ENCODE measurements around the gene PDP2. TPM values are rescaled to one million over a fixed set of nuclear protein-coding genes. Genes with fewer than 3 reads are reported as not detected.

The PDP2 gene
- total RNA-seq, 6 experiments from 2014 or later: 12.8 to 17.7 (median 16.2) TPM

DNA sequence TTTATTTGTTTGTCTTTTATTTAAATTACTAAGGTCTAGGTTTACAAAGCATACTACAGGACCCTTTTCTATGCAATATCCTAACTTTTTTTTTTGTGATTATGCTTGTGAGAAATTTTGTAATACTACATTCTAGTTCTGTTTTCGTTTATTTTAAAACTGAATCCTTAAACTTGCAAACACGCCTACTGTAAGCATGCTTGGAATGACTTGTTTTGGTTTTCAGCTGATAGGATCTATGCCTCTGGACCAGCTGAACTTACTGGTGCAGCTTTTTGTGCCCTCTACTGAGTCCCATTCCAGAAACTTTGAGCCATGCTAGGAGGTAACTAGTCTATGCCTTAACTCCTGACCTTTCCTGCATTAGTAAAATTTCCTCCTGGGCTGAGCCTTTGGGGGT is 6.0 kb downstream of the PDP2 start:
- Mint-ChIP-seq H3K4me3 (peak overlapping the region; percentile 32), H3K27me3 (ENCODE audit: insufficient read depth) (no peaks in the 10 kb centered on the region; the same call in 1 of the 2 replicates), H3K27ac (peak overlapping the region; percentile 31), H3K9me3 (no peaks in the 10 kb centered on the region), H3K4me1 (ENCODE audit: low read depth) (peaks cover 50% of the 10 kb centered on the region), H3K36me3 (ENCODE audit: low read depth) (peaks cover 16% of the 10 kb centered on the region; the same call in 1 of the 2 replicates)
- TF ChIP-seq, protein P1, sequence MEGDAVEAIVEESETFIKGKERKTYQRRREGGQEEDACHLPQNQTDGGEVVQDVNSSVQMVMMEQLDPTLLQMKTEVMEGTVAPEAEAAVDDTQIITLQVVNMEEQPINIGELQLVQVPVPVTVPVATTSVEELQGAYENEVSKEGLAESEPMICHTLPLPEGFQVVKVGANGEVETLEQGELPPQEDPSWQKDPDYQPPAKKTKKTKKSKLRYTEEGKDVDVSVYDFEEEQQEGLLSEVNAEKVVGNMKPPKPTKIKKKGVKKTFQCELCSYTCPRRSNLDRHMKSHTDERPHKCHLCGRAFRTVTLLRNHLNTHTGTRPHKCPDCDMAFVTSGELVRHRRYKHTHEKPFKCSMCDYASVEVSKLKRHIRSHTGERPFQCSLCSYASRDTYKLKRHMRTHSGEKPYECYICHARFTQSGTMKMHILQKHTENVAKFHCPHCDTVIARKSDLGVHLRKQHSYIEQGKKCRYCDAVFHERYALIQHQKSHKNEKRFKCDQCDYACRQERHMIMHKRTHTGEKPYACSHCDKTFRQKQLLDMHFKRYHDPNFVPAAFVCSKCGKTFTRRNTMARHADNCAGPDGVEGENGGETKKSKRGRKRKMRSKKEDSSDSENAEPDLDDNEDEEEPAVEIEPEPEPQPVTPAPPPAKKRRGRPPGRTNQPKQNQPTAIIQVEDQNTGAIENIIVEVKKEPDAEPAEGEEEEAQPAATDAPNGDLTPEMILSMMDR (IDR thresholded peaks at IDR 0.05): no peak
- DNase-seq: peak; percentile 42

DNA sequence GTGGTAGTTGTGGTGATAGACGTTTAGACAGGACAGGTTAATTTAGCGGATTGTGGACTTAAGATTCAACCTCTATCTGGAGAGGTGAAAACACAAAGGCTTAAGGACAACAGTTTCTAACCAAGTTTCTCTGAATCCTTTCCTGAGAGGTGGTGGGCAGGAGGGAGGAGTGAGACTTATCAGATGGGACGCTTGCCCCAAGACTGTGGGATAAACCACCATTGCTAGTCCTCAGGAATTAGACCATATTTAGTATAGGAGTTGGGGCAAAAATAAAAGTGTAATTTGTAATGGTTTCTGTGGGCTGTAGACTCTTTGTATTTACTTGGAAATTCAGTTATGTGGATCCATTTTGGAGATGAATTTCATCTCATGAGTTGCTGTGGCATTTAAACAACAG is 6.6 kb downstream of the PDP2 start:
- Mint-ChIP-seq H3K9me3 (no peaks in the 10 kb centered on the region), H3K27ac (peak overlapping the region; percentile 29), H3K36me3 (ENCODE audit: low read depth) (peaks cover 16% of the 10 kb centered on the region; the same call in 1 of the 2 replicates), H3K4me3 (peak overlapping the region; percentile 32; the same call in 1 of the 2 replicates), H3K27me3 (ENCODE audit: insufficient read depth) (no peaks in the 10 kb centered on the region; the same call in 1 of the 2 replicates), H3K4me1 (ENCODE audit: low read depth) (peaks cover 47% of the 10 kb centered on the region)
- TF ChIP-seq, protein P1 (IDR thresholded peaks at IDR 0.05): no peak
- no peak for DNase-seq

DNA sequence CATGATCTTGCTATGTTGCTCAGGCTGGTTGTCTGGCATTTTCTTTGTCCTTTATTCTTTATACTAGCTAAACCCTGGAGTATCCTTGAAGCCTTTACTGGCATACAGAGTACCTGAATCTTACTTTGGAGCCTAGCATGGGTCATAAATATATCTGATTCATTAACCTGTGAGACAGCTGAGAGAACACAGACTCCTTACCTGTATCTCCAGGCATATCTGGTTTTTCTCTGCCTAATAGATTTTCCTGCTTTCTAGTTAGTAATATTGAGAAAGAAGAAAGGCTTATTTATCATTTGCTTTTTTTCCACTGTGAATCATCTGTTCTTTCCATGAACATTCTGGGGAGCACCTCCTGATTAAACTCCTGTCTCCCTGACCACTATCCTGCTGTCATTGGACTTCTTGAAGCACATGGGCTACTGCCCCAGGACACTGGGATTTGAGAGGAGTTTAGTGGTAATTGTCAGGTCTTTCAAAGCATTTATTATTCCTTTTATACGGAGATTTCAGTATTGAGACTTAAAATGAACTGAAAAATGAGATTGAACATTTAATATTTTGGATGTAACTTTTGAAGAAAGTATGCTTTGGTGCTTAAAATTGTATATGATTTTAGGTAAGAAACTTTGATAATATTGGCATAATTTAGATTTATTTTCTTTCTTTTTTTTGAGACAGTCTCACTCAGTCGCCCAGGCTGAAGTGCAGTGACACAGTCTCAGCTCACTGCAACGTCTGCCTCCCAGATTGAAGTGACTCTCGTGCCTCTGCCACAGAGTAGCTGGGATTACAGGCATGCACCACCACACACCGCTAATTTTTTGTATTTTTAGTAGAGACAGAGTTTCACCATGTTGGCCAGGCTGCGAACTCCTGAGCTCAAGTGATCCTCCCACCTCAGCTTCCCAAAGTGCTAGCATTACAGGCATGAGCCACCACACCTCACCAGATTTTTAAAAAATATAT is 8.6 kb downstream of the PDP2 start:
- H3K27me3 Mint-ChIP-seq (ENCODE audit: insufficient read depth): no peaks in the 10 kb centered on the region; the same call in 1 of the 2 replicates
- H3K36me3 Mint-ChIP-seq (ENCODE audit: low read depth): peaks cover 16% of the 10 kb centered on the region; the same call in 1 of the 2 replicates
- TF ChIP-seq, protein P1 (IDR thresholded peaks at IDR 0.05): no peak
- H3K9me3 Mint-ChIP-seq: no peaks in the 10 kb centered on the region
- no peak for DNase-seq
- H3K27ac Mint-ChIP-seq: no peak overlapping the region
- peaks cover 38% of the 10 kb centered on the region for H3K4me1 Mint-ChIP-seq (ENCODE audit: low read depth)
- H3K4me3 Mint-ChIP-seq: no peak overlapping the region

DNA sequence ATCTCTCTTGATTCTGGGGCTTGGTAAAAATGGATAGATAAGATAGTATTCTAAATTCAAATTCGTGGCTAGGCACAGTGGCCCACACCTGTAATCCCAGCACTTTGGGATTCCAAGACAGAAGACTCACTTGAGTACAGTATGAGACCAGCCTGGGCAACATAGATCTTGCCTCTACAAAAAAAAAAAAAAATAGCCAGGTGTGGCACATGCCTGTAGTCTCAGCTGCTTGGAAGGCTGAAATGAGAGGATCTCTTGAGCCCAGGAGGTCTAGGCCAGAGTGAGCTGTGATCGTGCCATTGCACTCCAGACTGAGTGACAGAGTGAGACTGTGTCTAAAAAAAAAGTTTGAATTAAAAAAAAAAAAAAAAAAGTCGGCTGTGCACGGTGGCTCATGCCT is 9.3 kb downstream of the PDP2 start:
- TF ChIP-seq, protein P1 (IDR thresholded peaks at IDR 0.05): no peak
- no peaks in the 10 kb centered on the region; the same call in 1 of the 2 replicates for H3K27me3 Mint-ChIP-seq (ENCODE audit: insufficient read depth)
- H3K4me1 Mint-ChIP-seq (ENCODE audit: low read depth): peaks cover 42% of the 10 kb centered on the region
- no peak overlapping the region for H3K27ac Mint-ChIP-seq
- no peaks in the 10 kb centered on the region for H3K9me3 Mint-ChIP-seq
- no peak overlapping the region for H3K4me3 Mint-ChIP-seq
- H3K36me3 Mint-ChIP-seq (ENCODE audit: low read depth): peaks cover 13% of the 10 kb centered on the region; the same call in 1 of the 2 replicates
- DNase-seq: no peak

DNA sequence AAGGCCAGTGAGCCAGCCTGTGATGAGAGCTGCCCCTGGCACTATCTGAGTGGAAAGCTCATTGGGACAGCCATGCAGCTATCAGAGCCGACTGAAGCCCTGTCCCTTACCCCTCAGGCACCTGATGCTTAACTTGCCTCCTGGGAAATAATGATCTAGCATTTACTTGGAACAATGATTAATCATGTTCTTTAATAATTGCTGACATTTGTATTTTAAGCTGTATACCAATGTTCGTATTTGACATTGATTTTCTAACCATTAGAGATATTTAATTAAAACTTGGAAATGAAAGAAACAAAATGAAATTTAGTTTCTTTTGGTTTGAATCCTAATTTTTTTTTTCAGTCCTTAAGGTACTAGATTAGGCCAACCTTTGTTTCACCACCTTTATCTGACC is 10.5 kb downstream of the PDP2 start:
- peaks cover 43% of the 10 kb centered on the region for H3K4me1 Mint-ChIP-seq (ENCODE audit: low read depth)
- peaks cover 5% of the 10 kb centered on the region; the same call in 1 of the 2 replicates for H3K36me3 Mint-ChIP-seq (ENCODE audit: low read depth)

More for the DNA sequence above, 10.5 kb downstream of the PDP2 start:
- Mint-ChIP-seq H3K9me3 (no peaks in the 10 kb centered on the region), H3K27ac (no peak overlapping the region), H3K4me3 (no peak overlapping the region), H3K27me3 (ENCODE audit: insufficient read depth) (no peaks in the 10 kb centered on the region; the same call in 1 of the 2 replicates)
- no peak for DNase-seq
- TF ChIP-seq, protein P1 (IDR thresholded peaks at IDR 0.05): no peak

All from HFFc6 (cell line).